COR-L47 (cell line): ENCODE data around the gene PTK6.
"Not testable (repeated sequence)": the region's sequence is repeated elsewhere in the genome, so short reads cannot be mapped to it uniquely, and the experiment has no call there.

Experiments used
- DNase-seq: peaks from one replicate; lab custom pipeline; 2025; lab: John Stamatoyannopoulos, UW

The PTK6 gene

DNA sequence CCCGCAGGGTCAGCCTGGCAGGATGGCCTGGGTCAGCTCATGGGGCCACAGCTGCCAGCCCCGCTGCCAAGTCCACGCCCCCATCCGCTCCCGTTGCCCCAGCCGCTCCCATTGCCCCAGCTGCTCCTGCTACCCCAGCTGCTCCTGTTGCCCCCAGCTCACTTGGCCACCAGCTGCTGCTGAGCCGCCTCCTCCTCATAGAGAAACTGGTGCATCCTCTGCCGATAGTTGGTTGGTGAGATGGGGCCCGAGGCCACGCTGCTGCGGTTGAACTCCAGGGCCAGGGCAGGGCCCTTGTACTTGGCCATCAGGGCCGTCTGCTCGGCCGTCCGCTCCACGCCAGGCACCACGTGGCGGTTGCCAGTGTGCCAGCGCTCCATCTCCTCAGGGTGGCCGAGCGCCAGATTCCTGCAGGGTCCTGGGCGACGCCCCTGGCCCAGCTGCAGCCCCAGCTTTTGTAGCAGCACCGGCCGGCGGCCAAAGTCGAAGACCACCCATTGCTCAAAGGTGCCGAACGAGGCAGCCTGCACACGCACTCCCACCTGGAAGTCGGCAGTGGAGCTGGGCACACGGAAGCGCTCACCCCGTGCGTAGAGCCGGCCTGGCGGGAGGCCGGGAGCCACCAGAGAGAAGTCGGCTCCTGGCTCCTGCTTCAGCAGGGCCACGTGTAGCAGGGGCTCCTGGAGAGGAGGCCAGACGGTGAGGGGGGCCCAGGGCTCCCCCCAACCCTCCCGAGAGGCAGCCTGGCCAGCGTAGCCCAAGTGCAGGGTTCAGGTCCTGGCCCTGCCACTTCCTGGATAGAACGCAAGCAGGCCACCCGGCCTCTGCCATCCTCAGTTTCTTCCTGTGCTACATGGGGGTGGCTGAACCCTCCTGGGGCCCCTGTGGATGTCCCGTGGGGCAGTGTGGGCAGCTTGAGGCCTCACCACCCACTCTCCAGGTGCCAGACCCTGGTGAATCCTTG, 32.1 kb upstream of the PTK6 start:
- DNase-seq = peak; percentile 93

DNA sequence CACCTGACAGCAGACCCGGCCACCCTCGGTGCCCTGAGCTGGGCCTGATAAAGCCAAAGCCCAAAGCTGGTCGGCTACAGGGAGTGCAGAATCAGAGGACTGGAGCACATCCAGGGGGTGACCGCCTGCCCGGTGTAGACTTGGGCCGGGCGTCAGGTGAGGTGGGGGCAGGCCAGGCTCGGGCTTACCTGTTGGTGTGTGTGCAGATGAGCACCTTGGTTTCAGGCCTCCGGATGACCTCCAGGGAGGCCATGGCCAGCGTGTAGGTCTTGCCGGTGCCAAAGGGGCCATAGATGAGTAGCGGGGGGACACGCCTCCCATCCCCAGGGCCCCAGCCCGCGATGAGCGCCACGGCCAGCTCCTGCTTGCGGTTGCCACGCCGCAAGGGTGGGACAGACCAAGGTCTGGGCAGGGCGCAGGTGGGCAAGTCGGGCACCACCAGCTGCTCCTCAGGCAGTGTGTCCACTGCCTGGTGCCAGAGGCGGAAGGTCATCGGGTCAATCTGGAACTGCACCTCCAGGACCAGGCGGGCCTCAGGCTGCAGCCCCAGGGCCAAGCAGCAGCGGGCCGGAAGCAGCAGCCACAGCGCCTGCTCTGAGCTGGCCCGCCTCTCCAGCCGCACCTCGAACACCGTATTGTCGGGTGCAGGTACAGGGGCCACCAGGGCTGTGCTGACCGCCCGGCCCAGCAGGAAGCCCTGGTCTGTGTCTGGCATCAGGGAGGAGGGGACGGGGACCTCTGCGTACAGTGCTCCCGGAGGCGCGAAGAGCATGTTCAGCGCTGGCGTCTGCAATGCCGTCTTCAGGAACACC, 31.2 kb upstream of the PTK6 start:
- DNase-seq = no peak

DNA sequence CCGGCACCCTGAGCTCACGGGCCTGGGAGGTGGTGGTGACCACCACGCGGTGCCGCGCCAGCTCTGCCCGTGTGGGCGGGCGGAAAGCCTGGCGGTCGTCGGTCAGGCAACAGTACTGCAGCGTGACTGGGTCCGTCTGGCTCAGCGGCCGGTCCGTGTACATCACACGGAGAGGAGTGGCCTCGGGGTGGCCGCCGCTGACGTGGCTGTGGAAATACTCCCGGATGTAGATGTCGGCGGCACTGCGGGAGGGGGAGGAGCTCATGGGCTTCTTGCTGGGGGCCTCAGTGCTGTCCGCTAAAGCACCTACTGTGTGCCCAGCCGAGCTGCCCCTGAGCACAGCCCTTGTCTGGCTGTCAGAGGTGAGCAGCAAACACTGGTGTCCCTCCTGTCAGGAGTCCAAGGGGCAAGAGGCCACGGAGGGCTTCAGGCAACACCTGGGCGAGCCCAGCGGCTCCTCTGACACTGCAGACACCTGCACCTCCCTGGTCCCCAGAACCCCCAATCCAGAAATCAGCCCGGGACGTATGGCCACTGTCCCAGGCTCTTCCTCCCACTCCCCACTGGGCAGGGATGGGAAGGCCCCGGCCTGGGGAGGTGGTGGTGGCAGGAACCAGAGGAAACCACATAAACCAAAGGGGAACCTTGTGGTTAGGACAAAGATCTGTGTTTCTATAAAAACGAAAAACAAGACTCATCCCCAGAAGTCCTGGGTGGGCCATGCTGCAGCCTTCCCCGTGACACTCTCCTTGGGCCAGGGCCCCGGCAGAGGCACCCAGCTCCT, 30.4 kb upstream of the PTK6 start:
- DNase-seq = no peak

DNA sequence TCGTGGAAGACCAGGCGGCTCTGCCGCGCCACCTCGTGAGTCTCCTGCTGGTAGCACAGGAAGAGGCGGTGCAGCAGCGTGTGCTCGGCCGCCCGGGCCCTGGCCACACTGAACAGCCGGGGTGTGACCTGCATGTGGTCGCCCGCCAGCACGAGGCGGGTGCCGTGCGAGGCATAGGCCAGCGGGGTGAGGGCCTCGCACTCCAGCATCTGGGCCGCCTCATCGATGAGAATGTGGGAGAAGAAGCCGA, 29.9 kb upstream of the PTK6 start:
- DNase-seq = no peak

DNA sequence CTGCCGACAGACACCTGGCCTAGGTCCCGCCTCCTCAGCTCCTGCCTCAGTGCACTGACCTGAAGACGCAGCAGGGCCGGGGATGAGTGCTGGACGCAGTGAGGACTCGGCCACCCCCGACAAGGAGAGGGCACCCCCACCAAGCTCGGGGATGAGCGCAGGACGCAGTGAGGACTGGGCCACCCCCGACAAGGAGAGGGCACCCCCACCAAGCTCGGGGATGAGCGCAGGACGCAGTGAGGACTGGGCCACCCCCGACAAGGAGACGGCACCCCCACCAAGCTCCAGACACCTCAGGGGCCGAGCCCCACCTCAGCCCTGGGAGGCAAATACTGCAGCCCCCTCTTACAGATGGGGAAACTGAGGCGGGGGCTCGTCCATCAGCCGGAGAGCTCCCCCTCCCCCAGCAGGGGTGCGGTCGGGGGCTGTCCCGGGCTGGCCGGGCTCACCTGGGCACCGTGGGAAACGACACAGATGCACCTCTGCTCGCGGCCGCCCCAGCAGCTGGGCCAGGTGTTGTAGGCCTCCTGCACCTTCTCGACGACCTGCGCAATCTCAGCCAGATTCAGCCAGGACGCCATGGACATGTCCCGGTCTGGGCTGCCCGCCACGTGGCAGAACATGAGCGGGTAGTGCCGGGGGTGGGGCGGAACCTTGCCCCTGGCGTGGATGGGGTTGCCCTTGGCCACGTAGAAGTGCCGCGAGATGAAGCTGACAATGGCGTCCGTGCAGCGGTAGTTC, 29.4 kb upstream of the PTK6 start:
- no peak for DNase-seq

DNA sequence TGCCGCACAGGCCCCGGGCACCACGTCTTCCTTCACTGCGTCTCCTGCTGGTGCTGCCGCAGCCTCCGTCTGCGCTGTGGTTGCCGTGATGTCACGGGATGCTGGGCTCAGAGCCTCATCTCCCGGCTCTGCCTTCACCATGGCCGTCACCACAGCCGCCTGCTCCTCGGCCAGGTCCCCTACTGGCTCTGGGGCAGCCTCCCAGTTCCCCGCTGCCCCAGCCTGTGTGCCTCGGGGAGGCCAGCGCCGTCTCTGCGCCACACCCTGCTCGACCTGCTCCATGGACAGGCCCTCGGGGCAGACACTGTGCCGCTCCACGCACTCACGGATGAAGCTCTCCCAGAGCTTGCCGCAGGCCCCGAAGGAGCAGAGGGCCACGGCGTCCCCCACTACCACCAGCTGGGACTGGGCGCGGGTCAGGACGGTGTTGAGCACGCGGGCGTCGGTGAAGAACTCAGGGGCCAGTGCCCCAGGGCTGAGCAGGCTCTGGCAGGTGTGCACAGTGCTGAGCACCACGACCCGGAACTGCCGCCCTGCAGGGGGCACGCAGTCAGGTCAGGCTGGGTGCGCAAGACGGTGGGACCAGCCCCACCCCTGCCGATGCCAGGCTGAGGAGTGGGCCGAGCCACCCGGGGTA, 28.6 kb upstream of the PTK6 start:
- DNase-seq = no peak

DNA sequence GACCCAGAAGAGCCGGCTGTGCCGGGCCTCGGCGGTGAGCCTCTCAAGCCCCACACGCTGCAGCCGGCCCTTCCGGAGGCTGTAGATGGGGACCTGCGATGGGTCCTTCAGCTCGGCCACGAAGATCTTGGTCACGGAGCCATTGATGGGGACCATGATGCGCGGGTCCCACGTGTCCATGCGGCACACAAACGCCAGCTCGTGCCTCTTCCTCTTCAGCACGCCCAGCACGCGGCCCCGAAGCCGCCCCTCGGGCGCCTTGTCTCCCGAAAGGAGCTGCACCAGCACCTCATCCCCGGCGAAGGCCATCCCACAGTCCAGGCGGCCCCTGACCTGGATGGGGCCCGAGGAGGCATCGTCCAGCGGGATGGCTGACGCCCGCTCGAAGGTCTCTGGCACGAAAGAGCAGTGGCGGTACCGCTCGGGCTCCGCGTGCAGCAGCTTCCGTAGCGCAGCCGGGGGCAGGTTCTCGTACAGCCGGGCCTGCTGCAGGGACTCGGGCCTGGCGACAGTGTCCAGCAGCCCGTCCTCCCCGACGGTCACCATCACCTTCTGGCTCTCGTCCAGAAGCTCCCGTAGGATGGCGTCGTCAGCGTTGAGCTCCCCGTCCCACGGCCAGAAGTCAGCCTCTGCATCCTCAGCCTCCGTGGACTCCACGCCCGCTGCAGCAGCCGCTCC, 28.0 kb upstream of the PTK6 start:
- no peak for DNase-seq

DNA sequence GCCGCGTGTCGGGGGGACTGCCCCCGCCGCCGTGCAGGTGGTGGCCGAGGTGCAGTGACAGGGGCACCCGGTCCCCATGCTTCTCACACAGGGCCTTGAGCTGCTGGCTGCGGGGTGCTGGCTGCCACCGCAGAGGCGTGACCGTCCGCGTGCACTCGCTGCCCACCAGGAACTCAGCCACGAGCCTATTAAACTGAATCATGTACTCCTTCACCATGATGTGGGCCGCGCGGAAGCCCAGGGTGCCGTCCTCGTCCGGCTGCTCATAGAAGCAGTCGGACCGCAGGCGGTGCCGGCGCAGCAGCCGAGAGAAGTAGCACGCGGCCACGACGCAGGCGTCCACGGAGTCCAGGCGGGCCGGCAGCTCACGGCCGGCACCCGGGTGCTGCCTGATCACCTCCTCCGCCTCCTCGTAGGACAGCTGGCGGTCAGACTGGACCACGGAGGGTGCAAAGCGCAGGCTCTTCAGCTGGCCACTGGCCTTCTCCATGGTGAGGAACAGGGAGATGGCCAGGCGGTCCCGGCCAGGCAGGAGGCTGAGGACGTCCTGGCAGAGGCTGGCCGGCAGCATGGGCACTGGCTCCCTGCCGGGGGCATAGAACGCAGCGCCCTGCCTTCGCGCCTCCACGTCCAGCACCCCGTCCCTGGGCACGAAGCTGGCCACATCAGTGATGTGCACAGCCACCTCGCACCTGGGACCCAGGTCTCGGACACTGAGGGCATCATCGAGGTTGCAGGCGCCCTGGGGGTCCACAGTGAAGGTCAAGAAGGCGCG, 27.0 kb upstream of the PTK6 start:
- no peak for DNase-seq

DNA sequence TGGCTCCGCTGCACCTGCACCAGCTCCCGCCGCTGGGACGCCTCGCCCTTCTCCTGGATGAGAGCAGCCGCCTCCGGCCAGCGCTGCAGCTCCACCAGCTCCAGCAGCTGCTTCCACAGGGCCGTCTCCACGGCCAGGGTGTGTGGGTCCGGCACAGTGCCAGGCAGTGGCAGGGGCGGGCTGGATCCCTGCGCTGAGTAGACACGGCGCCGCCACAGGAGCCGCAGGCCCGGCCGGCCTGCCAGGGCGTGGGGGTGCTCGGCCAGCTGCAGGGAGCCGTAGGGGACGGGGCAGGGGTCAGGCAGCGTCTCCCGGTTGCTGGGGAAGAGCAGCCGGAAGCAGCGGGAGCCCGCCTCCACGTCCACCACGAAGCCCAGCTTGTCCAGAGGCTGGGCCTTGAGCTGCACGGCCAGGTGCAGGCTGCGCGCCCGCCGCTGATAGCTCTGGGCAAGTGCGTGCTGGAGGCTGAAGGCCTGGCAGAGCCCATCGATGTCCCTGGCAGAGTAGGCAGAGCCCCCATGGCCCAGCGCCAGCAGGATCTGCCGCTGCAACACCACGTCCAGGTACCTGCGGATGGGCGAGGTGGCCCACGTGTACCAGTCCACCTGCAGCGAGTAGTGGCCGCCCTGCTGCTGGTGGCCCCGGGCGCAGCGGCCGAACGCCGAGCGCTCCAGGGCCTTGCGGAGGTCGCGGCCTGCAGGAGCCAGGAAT, 26.2 kb upstream of the PTK6 start:
- DNase-seq = no peak

DNA sequence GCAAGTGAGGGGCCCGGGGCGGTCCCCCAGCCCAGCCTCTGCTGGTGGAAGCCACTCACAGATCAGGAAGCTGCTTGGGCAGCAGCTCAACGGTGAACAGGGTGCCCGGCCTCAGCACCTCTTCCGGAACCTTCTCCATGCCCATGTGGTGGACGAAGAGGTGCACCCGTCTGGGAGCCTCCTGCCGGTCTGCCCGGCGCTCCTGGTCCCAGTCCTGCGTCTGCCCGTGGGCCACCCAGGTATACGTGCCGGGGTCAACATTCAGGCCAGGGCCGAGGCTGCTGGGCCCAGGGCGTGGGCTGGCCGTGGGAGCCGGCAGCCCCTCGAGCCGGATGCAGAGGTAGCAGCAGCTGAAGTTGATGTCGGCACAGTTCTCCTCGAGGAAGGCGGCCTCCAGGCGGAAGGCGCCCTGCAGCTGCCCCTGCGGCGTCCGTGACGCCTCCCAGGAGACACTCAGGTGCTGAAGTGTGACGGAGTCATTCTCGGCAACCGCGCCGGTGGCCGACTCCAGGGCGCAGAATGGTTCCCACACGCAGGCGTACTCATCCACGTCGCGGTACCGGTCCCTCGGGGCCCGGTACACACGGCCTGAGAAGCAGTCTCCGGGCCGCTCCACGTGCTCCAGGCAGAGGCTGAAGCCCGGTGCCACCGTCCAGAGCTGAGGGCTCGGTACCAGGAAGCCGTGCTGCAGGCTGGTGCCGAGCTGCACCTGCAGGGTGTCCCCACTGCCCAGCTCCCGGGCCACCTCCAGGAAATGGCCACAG, 25.5 kb upstream of the PTK6 start:
- DNase-seq = no peak

DNA sequence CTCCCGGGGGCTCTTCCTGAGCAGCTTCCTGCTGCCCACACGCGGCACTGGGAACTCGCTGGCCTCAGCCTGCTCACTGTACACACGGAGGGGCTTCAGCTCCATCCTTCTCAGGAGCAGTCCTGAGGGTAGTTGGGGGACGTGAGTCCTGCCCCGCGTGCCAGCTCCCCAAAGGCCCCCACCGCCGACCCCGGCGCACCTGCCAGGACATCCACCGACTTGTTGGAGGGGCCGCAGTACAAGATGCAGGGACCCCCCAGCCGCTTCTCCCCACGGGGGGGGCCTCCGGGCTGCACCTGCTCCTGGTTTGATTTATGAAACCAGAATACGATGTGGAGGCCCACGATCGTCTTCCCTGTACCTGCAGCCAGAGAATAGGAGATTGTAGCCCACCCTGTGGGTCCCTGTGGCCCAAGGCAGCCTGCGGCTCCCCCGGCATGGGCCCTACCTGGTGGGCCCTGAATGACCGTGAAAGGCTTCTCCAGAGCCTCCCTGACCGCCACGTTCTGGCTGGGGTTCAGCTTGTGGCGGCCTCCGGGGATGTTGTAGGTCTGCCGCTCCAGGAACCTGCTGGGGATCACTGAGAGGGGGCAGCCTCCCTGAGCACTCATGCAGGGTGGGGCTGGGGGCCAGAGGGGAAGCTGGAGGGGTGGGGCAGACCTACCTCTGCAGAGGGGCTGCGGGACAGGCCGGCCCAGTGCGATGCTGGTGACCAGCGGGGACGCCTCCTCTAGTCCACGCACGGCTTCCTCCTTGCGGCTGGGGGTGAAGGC, 24.6 kb upstream of the PTK6 start:
- no peak for DNase-seq

DNA sequence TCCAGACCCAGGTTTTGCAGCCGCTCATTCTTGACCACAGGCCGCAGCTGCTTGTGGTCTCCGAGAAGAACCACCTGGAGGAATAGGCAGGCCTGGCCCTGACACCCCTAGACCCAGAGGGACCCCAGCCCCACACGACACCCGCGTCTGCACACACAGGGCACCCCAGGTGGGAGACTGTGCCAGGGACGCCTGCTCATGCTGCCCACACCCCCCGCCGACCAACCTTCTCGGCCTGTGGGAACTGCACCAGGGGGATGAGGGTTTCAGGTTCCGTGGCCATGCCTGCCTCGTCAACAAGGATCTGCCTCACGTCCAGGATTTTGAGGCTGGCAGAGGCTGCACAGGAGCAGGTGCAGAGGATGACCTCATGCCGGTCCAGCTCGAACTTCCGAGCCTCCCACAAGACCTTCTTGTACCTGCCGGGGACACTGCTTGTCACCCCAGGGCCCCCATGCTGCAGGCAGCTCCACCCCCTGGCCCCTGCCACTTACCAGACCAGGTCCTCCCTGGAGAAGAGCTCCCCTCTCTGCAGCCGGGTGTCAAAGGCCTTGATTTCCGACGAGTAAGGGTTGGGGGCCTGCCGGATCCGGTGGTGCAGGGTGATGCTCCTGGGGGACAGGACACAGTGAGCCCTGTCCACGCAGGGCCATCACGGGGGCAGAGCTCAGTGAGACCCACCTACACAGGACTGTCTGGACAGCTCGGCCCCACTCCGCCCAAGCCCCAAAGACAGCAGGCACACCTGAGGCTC, 23.9 kb upstream of the PTK6 start:
- DNase-seq = no peak

DNA sequence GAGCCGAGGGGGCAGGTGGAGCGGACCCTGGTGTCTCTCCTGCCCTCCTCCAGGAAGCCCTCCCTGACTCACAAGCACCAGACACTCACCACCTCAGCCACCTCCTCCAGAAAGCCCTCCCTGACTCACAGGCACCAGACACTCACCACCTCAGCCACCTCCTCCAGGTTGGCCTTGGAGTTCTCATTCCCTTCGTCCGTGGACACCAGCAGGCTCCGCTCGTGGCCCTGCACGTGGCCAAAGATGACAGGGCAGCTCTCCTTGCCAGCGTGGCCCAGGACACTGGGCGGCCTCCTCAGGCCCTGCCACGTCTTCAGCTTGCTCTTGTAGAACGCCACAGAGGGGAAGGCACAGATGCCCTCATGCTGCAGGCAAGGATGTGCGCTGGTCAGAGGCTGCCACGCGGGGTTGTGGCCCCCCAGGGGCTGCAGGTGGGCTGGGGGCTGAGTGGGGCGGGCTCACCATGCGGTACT, 23.2 kb upstream of the PTK6 start:
- no peak for DNase-seq

DNA sequence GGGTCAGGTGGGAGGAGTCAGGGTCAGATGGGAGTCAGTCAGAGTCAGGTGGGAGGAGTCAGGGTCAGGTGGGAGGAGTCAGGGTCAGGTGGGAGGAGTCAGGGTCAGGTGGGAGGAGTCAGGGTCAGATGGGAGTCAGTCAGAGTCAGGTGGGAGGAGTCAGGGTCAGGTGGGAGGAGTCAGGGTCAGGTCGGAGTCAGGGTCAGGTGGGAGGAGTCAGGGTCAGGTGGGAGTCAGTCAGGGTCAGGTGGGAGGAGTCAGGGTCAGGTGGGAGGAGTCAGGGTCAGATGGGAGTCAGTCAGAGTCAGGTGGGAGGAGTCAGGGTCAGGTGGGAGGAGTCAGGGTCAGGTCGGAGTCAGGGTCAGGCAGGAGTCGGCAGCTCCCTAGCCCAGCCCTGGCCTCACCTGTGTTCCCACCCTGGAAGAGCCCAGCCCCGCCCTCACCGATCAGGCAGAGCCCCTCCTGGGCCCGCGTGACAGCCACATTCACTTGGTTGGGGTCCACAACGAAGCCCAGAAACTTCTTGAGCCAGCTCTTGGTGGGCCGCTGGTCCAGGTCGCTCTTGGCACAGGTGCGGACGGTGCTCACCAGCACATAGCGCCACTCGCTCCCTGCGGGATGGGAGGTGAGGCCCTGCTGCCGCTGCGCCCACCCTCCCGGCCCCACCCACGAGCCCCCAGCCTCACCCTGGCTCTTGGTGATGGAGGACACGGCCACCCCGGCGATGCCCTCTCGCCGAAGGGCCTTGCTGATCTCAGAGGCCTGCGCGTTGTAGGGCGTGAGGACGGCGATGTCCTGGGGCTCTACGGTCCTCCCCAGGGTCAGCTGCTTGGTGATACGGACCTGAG, 22.5 kb upstream of the PTK6 start:
- DNase-seq = not testable (repeated sequence)

DNA sequence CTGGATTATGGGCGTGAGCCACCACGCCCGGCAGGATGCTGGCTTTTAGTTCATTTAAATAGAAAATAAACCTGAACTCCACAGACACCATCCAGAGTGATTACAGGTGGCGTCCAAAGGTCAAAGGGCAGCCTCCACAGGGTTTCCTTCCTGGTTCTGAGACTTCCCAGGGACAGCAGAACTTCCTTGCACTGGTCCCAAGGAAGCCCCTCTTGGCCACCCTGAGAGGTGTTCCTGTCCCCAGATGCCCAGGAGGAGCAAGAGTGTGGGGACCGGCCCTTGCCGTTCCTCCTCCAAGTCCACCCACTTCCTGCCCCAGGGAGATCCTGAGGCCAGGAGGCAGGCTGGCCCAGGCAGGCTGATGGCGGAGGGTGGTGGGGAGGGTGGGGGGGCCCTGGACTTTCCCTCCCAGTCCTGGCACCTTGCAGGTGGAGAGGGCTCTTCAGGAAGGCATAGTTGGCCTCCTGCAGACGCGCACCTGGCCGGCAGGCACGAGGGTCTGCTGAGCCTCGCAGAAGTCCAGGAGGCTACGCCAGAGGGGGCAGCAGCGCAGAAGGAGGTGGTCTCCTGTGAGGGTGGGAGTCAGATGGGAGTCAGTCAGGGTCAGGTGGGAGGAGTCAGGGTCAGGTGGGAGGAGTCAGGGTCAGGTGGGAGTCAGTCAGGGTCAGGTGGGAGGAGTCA, 21.8 kb upstream of the PTK6 start:
- DNase-seq = no peak
